Prostate gland (tissue), 2 donors: Measurements from ENCODE around the gene SIAE. TPM values are rescaled to one million over a fixed set of nuclear protein-coding genes. Genes with fewer than 3 reads are reported as not detected.

Experiments used
- DNase-seq: peaks from one replicate; pipeline ENCODE4 v3.0.0-alpha.2; 2019; ENCODE audit warnings: low spot score
- H3K27ac ChIP-seq, 2 donors: fragments of 200-600 bp; sonication (generic); 2 replicates each; pipeline ENCODE4 v1.5.1; 2017 to 2019
- H3K27me3 ChIP-seq: fragments of 200-600 bp; sonication (generic); replicated peaks from 2 replicates; pipeline ENCODE4 v1.5.1; 2019; ENCODE audit not compliant: insufficient read depth
- H3K36me3 ChIP-seq, 2 donors: fragments of 200-600 bp; sonication (generic); 1 replicate in 1 of 2; 2 replicates in 1 of 2; pipeline versions ENCODE4 v1.5.1 to v1.8.1; 2017 to 2019
- H3K4me1 ChIP-seq: fragments of 200-600 bp; sonication (generic); replicated peaks from 2 replicates; pipeline ENCODE4 v1.5.1; 2019
- H3K4me3 ChIP-seq, 2 donors: fragments of 200-600 bp; sonication (generic); 2 replicates each; pipeline ENCODE4 v1.5.1; 2017 to 2019
- H3K9me3 ChIP-seq: fragments of 200-600 bp; sonication (generic); 2 replicates; pipeline ENCODE4 v1.5.1; 2017
- CTCF ChIP-seq, 4 experiments: fragments of 200-600 bp in 2 of 4; fragments of 450-650 bp in 2 of 4; sonication (generic) in 2 of 4; IDR thresholded peaks; 1 replicate in 3 of 4; 2 replicates in 1 of 4; pipeline ENCODE4 v1.5.1; 2016 to 2019; ENCODE audit warnings: antibody characterized with exemption in 4 of 4, mild to moderate bottlenecking in 2 of 4, moderate library complexity in 2 of 4
- POLR2A ChIP-seq: fragments of 450-650 bp; IDR thresholded peaks from one replicate; pipeline ENCODE4 v1.6.1; 2016; ENCODE audit warnings: antibody characterized with exemption, mild to moderate bottlenecking
- POLR2AphosphoS5 ChIP-seq: sonication (generic); formaldehyde crosslinking; IDR thresholded peaks from one replicate; pipeline ENCODE4 v1.6.1; 2017; ENCODE audit warnings: antibody characterized with exemption
- WGBS: methylation state at CpG from one replicate; pipeline ENCODE4 v1.1.5; 2018; 5-methylcytosine and 5-hydroxymethylcytosine counted together
- intact Hi-C: fragments of 100-400 bp; cut with DNase I; formaldehyde crosslinking; loops from one replicate; pipeline ENCODE4 v1.14.2; 2022
- total RNA-seq, 2 donors: library from RNA; depleted of rRNA; stranded (reverse); fragments of >200 nt; gene quantifications; one replicate each; pipeline ENCODE4 v1.1.0, GENCODE V29; 2016

The SIAE gene
- total RNA-seq, 2 donors from 2014 or later, result 20.4 to 30.1 TPM

GRCh38 chr11:124661553-124661952 is 12.0 kb downstream of the SIAE start:
- Histone ChIP-seq H3K27ac (no peak overlapping the region), H3K27me3 (no peaks in the 10 kb centered on the region), H3K4me3 (no peak overlapping the region), H3K36me3 (no peaks in the 10 kb centered on the region), H3K9me3 (no peaks in the 10 kb centered on the region), H3K4me1 (no peaks in the 10 kb centered on the region)
- intact Hi-C loops, result no loop called here
- TF ChIP-seq POLR2A (no peak), POLR2AphosphoS5 (no peak), CTCF (IDR thresholded peaks at IDR 0.05) (no peak)
- DNase-seq, result no peak

GRCh38 chr11:124658986-124659385 is 14.6 kb downstream of the SIAE start:
- intact Hi-C loops, result no loop called here
- H3K27me3 ChIP-seq, result no peaks in the 10 kb centered on the region
- no peak for DNase-seq
- H3K9me3 ChIP-seq, result no peaks in the 10 kb centered on the region
- 94% methylated on average over 1 of the region's 1 CpG for WGBS
- H3K4me3 ChIP-seq, result no peak overlapping the region
- TF ChIP-seq POLR2AphosphoS5, result no peak
- TF ChIP-seq POLR2A, result no peak
- H3K27ac ChIP-seq, result no peak overlapping the region
- no peaks in the 10 kb centered on the region for H3K36me3 ChIP-seq
- H3K4me1 ChIP-seq, result no peaks in the 10 kb centered on the region

GRCh38 chr11:124658501-124658900 is 15.0 kb downstream of the SIAE start:
- intact Hi-C loops, result no loop called here
- Histone ChIP-seq H3K36me3 (no peaks in the 10 kb centered on the region), H3K9me3 (no peaks in the 10 kb centered on the region), H3K4me3 (no peak overlapping the region), H3K27ac (no peak overlapping the region), H3K4me1 (no peaks in the 10 kb centered on the region), H3K27me3 (no peaks in the 10 kb centered on the region)
- DNase-seq, result no peak
- WGBS, result 88% methylated on average over 3 of the region's 3 CpGs
- TF ChIP-seq POLR2A (no peak), CTCF (IDR thresholded peaks at IDR 0.05) (no peak), POLR2AphosphoS5 (no peak)

- Histone ChIP-seq H3K27ac (no peak overlapping the region), H3K4me1 (no peaks in the 10 kb centered on the region), H3K9me3 (no peaks in the 10 kb centered on the region), H3K36me3 (no peaks in the 10 kb centered on the region), H3K27me3 (no peaks in the 10 kb centered on the region), H3K4me3 (no peak overlapping the region)
- no peak for DNase-seq
- intact Hi-C loops, result no loop called here
- TF ChIP-seq POLR2AphosphoS5 (no peak), CTCF (IDR thresholded peaks at IDR 0.05) (no peak), POLR2A (no peak)
- WGBS, result 62% methylated on average over 5 of the region's 5 CpGs
Measured at GRCh38 chr11:124657904-124658303, 15.6 kb downstream of the SIAE start.

- 45% methylated on average over 16 of the region's 16 CpGs for WGBS
- Histone ChIP-seq H3K27me3 (no peaks in the 10 kb centered on the region), H3K9me3 (no peaks in the 10 kb centered on the region), H3K36me3 (no peaks in the 10 kb centered on the region), H3K4me3 (no peak overlapping the region), H3K4me1 (no peaks in the 10 kb centered on the region), H3K27ac (no peak overlapping the region)
- TF ChIP-seq POLR2A, result no peak
- no peak for TF ChIP-seq CTCF (IDR thresholded peaks at IDR 0.05)
- TF ChIP-seq POLR2AphosphoS5, result no peak
- no peak for DNase-seq
- intact Hi-C loops, result no loop called here
Measured at GRCh38 chr11:124656774-124657630, 16.5 kb downstream of the SIAE start.
